ENCODE data around the gene OR2V2. TPM values are rescaled to one million over a fixed set of nuclear protein-coding genes. Genes with fewer than 3 reads are reported as not detected.
A peak's percentile ranks its signal among the peaks of the same experiment; 100 is the strongest.
"Not testable (repeated sequence)": the region's sequence is repeated elsewhere in the genome, so short reads cannot be mapped to it uniquely, and the experiment has no call there.

Gene OR2V2
- total RNA-seq, 1 experiment from 2014 or later = not detected

DNA sequence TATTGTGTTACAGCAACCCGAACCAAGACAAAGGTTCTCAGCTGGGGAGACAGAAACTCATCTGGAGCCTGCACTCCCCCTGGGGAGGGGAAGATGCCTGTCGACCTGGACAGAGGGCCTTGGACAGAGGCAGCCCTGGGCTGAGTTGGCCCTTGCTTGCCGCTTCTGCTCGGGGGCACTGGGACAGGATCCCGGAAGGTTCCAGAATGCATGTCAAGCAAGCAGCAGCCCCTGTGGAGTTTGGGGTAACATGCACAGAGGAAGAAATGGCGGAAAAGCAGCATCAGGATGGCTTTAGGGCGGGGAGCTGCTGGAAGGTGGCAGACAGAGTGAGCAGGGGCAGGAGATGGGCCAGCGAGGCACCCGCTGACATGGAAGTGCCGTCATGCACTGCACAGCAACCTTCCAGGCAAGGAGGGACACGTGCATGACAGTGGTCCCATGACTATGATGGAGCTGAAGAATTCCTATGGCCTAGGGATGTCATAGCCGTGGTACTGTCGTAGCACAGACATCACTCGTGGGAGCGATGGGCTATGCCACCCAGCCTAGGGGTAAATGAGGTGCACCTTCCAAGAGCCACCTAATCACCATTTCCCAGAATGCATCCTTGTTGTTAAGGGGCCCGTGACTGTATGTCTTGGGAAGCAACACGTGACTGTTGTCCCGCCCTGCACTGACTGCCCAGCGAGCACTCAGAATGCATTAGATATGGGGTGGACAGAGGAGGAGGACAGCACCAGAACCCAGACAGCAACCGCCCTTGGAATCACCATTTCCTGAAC lies 42.6 kb upstream of the OR2V2 start:
- H3K4me1 ChIP-seq (ENCODE audit: insufficient read depth, low read length); H3F3A ChIP-seq (ENCODE audit: low read length, unreplicated experiment); H3K4me3 ChIP-seq (ENCODE audit: low read length); POLR2A ChIA-PET (ENCODE audit: unreplicated experiment); H3K9ac ChIP-seq (ENCODE audit: low read length); H3K9me2 ChIP-seq (replicated peaks; ENCODE audit: low read length); H4K20me1 ChIP-seq (ENCODE audit: low read length); BruUV-seq (replicated peaks); H3K27ac ChIP-seq (ENCODE audit: low read length); H3K9me3 ChIP-seq (ENCODE audit: low read length); H2AFZ ChIP-seq (ENCODE audit: low read length); DNase-seq; H3K36me3 ChIP-seq (ENCODE audit: low read depth, low read length); intact Hi-C loops (cut with micrococcal nuclease); H3K4me2 ChIP-seq (ENCODE audit: low read length); H3K79me2 ChIP-seq (ENCODE audit: low read length); H3K27me3 ChIP-seq (ENCODE audit: low read length); CTCF ChIA-PET: not testable (repeated sequence)
- peak; percentile 25; the same call in 1 of the 2 replicates for ATAC-seq

DNA sequence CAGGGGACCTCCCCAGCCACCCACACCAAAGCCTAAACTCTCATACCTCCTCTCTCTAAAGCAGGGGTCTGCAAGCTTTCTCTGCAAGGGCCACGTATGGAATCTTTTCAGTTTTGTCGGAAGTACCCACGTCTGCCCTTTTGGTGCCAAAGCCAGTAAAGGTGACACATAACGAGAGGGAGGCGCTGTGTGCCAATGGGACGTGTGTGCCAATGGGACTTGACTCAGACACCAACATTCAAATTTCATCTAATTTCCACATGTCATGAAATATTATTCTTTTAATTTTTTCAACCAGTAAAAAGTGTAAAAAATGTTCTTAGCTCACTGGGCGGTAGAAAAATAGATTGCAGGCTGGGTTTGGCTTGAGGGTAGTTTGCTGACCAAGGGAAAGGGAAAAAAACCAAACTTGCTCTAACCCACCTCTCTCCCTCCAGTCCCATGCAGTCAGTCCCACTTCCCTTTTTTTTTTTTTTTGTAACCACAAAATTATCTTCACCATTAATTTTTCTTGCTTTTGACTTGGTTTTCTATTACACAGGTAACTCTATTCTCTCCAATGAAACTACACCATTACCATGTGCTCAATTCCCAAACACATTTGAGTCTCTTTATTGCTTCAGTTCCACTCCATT lies 41.9 kb upstream of the OR2V2 start:
- Histone ChIP-seq H3K9ac (ENCODE audit: low read length) (no peak overlapping the region), H2AFZ (ENCODE audit: low read length) (no peak overlapping the region), H3K27me3 (ENCODE audit: low read length) (no peaks in the 10 kb centered on the region), H3K9me3 (ENCODE audit: low read length) (no peaks in the 10 kb centered on the region), H4K20me1 (ENCODE audit: low read length) (no peaks in the 10 kb centered on the region), H3K27ac (ENCODE audit: low read length) (no peak overlapping the region), H3K36me3 (ENCODE audit: low read depth, low read length) (no peaks in the 10 kb centered on the region), H3K9me2 (replicated peaks; ENCODE audit: low read length) (no peaks in the 10 kb centered on the region), H3K4me3 (ENCODE audit: low read length) (no peak overlapping the region), H3K4me1 (ENCODE audit: insufficient read depth, low read length) (no peaks in the 10 kb centered on the region), H3F3A (ENCODE audit: low read length, unreplicated experiment) (no peaks in the 10 kb centered on the region), H3K4me2 (ENCODE audit: low read length) (no peak overlapping the region), H3K79me2 (ENCODE audit: low read length) (no peaks in the 10 kb centered on the region)
- intact Hi-C loops (cut with micrococcal nuclease) = no loop called here
- POLR2A ChIA-PET (ENCODE audit: unreplicated experiment) = no interaction called here
- TF ChIP-seq CTCF (conservative IDR thresholded peaks at IDR 0.05; ENCODE audit: low read depth, low read length) (no peak), EZH2phosphoT487 (IDR thresholded peaks at IDR 0.05; ENCODE audit: borderline replicate concordance, low read length) (no peak), EZH2 (IDR thresholded peaks at IDR 0.05; ENCODE audit: low read length, unreplicated experiment) (no peak)
- DNase-seq = no peak
- CTCF ChIA-PET = no interaction called here
- no peak for ATAC-seq
- BruUV-seq (replicated peaks) = no TSS peak

DNA sequence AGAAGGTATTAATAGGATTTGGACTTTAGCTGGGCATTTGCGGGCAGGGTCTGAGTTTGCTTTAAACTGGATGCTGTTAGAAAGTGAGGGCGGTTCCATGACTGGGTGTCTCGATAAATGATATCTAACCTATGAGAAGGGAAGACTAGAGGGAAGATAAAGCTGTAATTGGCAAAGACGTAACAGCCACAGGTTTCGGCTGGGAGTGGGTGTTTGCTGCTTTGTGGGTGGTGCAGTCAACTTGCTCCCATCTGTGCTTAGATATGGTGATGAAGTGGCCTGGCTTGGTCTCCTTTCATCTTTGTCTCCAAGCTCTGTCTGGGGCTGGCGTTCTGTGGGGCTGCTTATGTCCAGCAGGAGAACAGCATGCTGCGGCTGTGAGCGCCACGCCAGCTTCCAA lies 39.7 kb upstream of the OR2V2 start:
- intact Hi-C loops (cut with micrococcal nuclease) = no loop called here

More for the DNA sequence above, 39.7 kb upstream of the OR2V2 start:
- no peaks in the 10 kb centered on the region for H4K20me1 ChIP-seq (ENCODE audit: low read length)
- no peaks in the 10 kb centered on the region for H3K79me2 ChIP-seq (ENCODE audit: low read length)
- ChIA-PET POLR2A (ENCODE audit: unreplicated experiment) (no interaction called here), CTCF (interaction anchor here (0.6 kb wide), 1 partner anchor 44 kb away, joined by 3 read pairs; no protein-coding TSS in a partner anchor)
- H3K4me3 ChIP-seq (ENCODE audit: low read length) = no peak overlapping the region
- H3K4me1 ChIP-seq (ENCODE audit: insufficient read depth, low read length) = no peaks in the 10 kb centered on the region
- H3K36me3 ChIP-seq (ENCODE audit: low read depth, low read length) = no peaks in the 10 kb centered on the region
- no peaks in the 10 kb centered on the region for H3K27me3 ChIP-seq (ENCODE audit: low read length)
- no peaks in the 10 kb centered on the region for H3F3A ChIP-seq (ENCODE audit: low read length, unreplicated experiment)
- ATAC-seq = no peak
- no peak overlapping the region for H3K4me2 ChIP-seq (ENCODE audit: low read length)
- no TSS peak for BruUV-seq (replicated peaks)
- no peak overlapping the region for H3K27ac ChIP-seq (ENCODE audit: low read length)
- H3K9me3 ChIP-seq (ENCODE audit: low read length) = no peaks in the 10 kb centered on the region
- TF ChIP-seq EZH2phosphoT487 (IDR thresholded peaks at IDR 0.05; ENCODE audit: borderline replicate concordance, low read length) (no peak), CTCF (conservative IDR thresholded peaks at IDR 0.05; ENCODE audit: low read depth, low read length) (no peak)
- H2AFZ ChIP-seq (ENCODE audit: low read length) = no peak overlapping the region
- H3K9me2 ChIP-seq (replicated peaks; ENCODE audit: low read length) = no peaks in the 10 kb centered on the region
- DNase-seq = no peak
- no peak overlapping the region for H3K9ac ChIP-seq (ENCODE audit: low read length)
